Measurements from ENCODE around the gene OR2A5. TPM values are rescaled to one million over a fixed set of nuclear protein-coding genes. Genes with fewer than 3 reads are reported as not detected.

The OR2A5 gene
- total and polyA plus RNA-seq, 9 donors, result not detected

- TF ChIP-seq POLR2A (IDR thresholded peaks at IDR 0.05), result no peak
- TF ChIP-seq, protein P1, sequence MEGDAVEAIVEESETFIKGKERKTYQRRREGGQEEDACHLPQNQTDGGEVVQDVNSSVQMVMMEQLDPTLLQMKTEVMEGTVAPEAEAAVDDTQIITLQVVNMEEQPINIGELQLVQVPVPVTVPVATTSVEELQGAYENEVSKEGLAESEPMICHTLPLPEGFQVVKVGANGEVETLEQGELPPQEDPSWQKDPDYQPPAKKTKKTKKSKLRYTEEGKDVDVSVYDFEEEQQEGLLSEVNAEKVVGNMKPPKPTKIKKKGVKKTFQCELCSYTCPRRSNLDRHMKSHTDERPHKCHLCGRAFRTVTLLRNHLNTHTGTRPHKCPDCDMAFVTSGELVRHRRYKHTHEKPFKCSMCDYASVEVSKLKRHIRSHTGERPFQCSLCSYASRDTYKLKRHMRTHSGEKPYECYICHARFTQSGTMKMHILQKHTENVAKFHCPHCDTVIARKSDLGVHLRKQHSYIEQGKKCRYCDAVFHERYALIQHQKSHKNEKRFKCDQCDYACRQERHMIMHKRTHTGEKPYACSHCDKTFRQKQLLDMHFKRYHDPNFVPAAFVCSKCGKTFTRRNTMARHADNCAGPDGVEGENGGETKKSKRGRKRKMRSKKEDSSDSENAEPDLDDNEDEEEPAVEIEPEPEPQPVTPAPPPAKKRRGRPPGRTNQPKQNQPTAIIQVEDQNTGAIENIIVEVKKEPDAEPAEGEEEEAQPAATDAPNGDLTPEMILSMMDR (IDR thresholded peaks at IDR 0.05), result no peak
- no peak for TF ChIP-seq EP300 (IDR thresholded peaks at IDR 0.05)
- H3K36me3 ChIP-seq, result no peaks in the 10 kb centered on the region
- no peaks in the 10 kb centered on the region for H3K27me3 ChIP-seq
- no peak overlapping the region for H3K4me3 ChIP-seq
- no peaks in the 10 kb centered on the region for H3K4me1 ChIP-seq (ENCODE audit: insufficient read depth)
- WGBS, 3 donors, result 38 to 60% (median 54%) methylated on average over 1 of the region's 1 CpG
- no peak overlapping the region for H3K27ac ChIP-seq
- intact Hi-C loops (cut with DNase I), result no loop called here
- DNase-seq, result no peak
- no peaks in the 10 kb centered on the region for H3K9me3 ChIP-seq
These were observed 12.4 kb upstream of the OR2A5 start for GRCh38 chr7:144036302-144036885.

DNA sequence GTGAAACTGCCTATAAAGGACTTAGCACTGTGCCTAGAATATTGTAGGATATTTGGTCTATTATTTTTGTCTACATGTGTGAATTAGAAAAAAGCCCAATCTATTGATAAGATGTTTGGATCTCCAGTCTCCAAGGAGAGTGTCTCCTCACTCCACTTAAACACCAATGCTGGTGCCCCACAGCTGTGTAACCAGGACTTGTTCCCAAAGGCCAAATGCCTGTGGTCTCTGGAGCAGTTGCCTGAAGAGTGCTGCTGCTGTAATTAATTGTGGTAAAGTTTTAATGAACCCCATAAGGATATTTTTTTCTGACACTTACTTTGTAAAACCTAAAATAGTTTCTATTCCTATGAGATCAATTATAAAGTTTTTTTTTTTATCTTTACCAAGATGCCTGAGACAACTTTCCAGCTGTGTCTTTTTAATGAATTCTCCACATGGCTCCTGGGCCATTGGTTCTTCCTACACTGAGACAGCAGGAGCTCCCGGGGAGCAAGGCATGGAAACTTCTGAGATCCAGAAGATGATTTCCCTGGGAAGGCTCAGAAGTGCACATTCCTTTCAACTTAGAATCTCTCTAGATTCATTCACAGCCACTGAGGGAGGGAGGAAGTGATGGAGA, 11.2 kb upstream of the OR2A5 start:
- Histone ChIP-seq H3K27me3 (no peaks in the 10 kb centered on the region), H3K9me3 (no peaks in the 10 kb centered on the region), H3K27ac (no peak overlapping the region), H3K4me3 (no peak overlapping the region), H3K36me3 (no peaks in the 10 kb centered on the region), H3K4me1 (ENCODE audit: insufficient read depth) (no peaks in the 10 kb centered on the region)
- intact Hi-C loops (cut with DNase I), result no loop called here
- TF ChIP-seq POLR2A (IDR thresholded peaks at IDR 0.05) (no peak), EP300 (IDR thresholded peaks at IDR 0.05) (no peak)
- TF ChIP-seq, protein P1 (IDR thresholded peaks at IDR 0.05), result no peak
- 37 to 57% (median 57%) methylated on average over 1 of the region's 1 CpG for WGBS, 3 donors
- DNase-seq, result no peak

- H3K27ac ChIP-seq, result no peak overlapping the region
- DNase-seq, result no peak
- no peak overlapping the region for H3K4me3 ChIP-seq
- H3K36me3 ChIP-seq, result no peaks in the 10 kb centered on the region
- H3K27me3 ChIP-seq, result no peaks in the 10 kb centered on the region
- no peaks in the 10 kb centered on the region for H3K4me1 ChIP-seq (ENCODE audit: insufficient read depth)
- WGBS, 3 donors, result 50 to 57% (median 56%) methylated on average over 4 of the region's 4 CpGs
- H3K9me3 ChIP-seq, result no peaks in the 10 kb centered on the region
- intact Hi-C loops (cut with DNase I), result no loop called here
- TF ChIP-seq, protein P1 (IDR thresholded peaks at IDR 0.05), result no peak
- no peak for TF ChIP-seq EP300 (IDR thresholded peaks at IDR 0.05)
- TF ChIP-seq POLR2A (IDR thresholded peaks at IDR 0.05), result no peak
These were observed 9.9 kb upstream of the OR2A5 start for GRCh38 chr7:144038887-144039286.

- WGBS, 3 donors, result 43 to 67% (median 44%) methylated on average over 2 of the region's 2 CpGs
These were observed 743 bp downstream of the OR2A5 start for GRCh38 chr7:144049491-144049890.

More at GRCh38 chr7:144049491-144049890, 743 bp downstream of the OR2A5 start:
- no peaks in the 10 kb centered on the region for H3K9me3 ChIP-seq
- H3K4me1 ChIP-seq (ENCODE audit: insufficient read depth), result no peaks in the 10 kb centered on the region
- no peak overlapping the region for H3K4me3 ChIP-seq
- DNase-seq, result no peak
- TF ChIP-seq, protein P1 (IDR thresholded peaks at IDR 0.05), result no peak
- TF ChIP-seq EP300 (IDR thresholded peaks at IDR 0.05) (no peak), POLR2A (IDR thresholded peaks at IDR 0.05) (no peak)
- H3K27ac ChIP-seq, result no peak overlapping the region
- no peaks in the 10 kb centered on the region for H3K36me3 ChIP-seq
- no peaks in the 10 kb centered on the region for H3K27me3 ChIP-seq
- intact Hi-C loops (cut with DNase I), result no loop called here

Data from ovary (tissue), 9 donors.